H1 (cell line): ENCODE results near the gene TMEM63C. TPM values are rescaled to one million over a fixed set of nuclear protein-coding genes. Genes with fewer than 3 reads are reported as not detected.

Experiments
- CTCF ChIA-PET: fragments of 300-600 bp; sonication (Branson Sonifier 250); formaldehyde crosslinking; loops from one replicate; lab custom pipeline; 2021; ENCODE audit not compliant: partially characterized antibody; lab: Charles Lee
- POLR2A ChIA-PET: fragments of 300-600 bp; sonication (Branson Sonifier 250); formaldehyde crosslinking; loops from one replicate; lab custom pipeline; 2021; ENCODE audit warnings: inconsistent platforms; ENCODE audit not compliant: partially characterized antibody; lab: Charles Lee
- DNase-seq, 2 experiments: peaks; one replicate each; pipeline versions ENCODE4 v3.0.0 to v3.0.0-alpha.2; 2010 to 2022; ENCODE audit warnings: low spot score in 2 of 2, low read depth in 1 of 2, mixed read lengths in 1 of 2
- FAIRE-seq: peaks from 2 replicates; lab custom pipeline; 2011; peaks lifted over from hg19 to GRCh38; lab: Jason Lieb, UNC
- H2AFZ ChIP-seq: 2 replicates; pipeline ENCODE4 v1.8.1; 2012; ENCODE audit warnings: low read length, inconsistent platforms
- H2AK5ac ChIP-seq: 2 replicates; pipeline ENCODE4 v1.6.1; 2013; ENCODE audit warnings: low read depth, low read length
- H2BK120ac ChIP-seq: replicated peaks from 2 replicates; pipeline ENCODE3; 2013; ENCODE audit warnings: low read depth, low read length, inconsistent platforms
- H2BK12ac ChIP-seq: 2 replicates; pipeline ENCODE4 v1.6.1; 2013; ENCODE audit warnings: low read depth, low read length
- H2BK15ac ChIP-seq: 2 replicates; pipeline ENCODE4 v1.6.1; 2013; ENCODE audit warnings: low read length
- H2BK20ac ChIP-seq: 2 replicates; pipeline ENCODE4 v1.6.1; 2013; ENCODE audit warnings: low read length
- H2BK5ac ChIP-seq: 2 replicates; pipeline ENCODE4 v1.6.1; 2013; ENCODE audit warnings: low read depth, low read length
- H3K14ac ChIP-seq: 2 replicates; pipeline ENCODE4 v1.6.1; 2013; ENCODE audit warnings: inconsistent platforms; ENCODE audit not compliant: insufficient read length
- H3K18ac ChIP-seq: 2 replicates; pipeline ENCODE4 v1.6.1; 2013; ENCODE audit warnings: low read length; ENCODE audit errors: extremely low read depth
- H3K23ac ChIP-seq: 2 replicates; pipeline ENCODE4 v1.6.1; 2013; ENCODE audit warnings: inconsistent platforms; ENCODE audit not compliant: insufficient read length
- H3K23me2 ChIP-seq: 2 replicates; pipeline ENCODE4 v1.6.1; 2013; ENCODE audit warnings: low read depth, low read length
- H3K27ac ChIP-seq: 2 replicates; pipeline ENCODE4 v1.6.1; 2011; ENCODE audit warnings: low read depth, low read length, inconsistent platforms
- H3K27me3 ChIP-seq, 4 experiments: replicated peaks in 1 of 4; 1 replicate in 1 of 4; 2 replicates in 3 of 4; pipeline versions ENCODE4 v1.6.1 to v1.8.1; 2011 to 2013; ENCODE audit warnings: low read length in 3 of 4, mild to moderate bottlenecking in 3 of 4, inconsistent platforms in 2 of 4, mixed read lengths in 2 of 4, moderate library complexity in 1 of 4; ENCODE audit not compliant: control insufficient read depth in 3 of 4, insufficient read depth in 3 of 4; ENCODE audit errors: extremely low read depth in 1 of 4
- H3K36me3 ChIP-seq, 4 experiments: 2 replicates each; pipeline versions ENCODE4 v1.6.1 to v1.8.1; 2011 to 2013; ENCODE audit warnings: mild to moderate bottlenecking in 4 of 4, low read length in 3 of 4, moderate library complexity in 2 of 4, control low read depth in 1 of 4, inconsistent platforms in 1 of 4; ENCODE audit not compliant: insufficient read depth in 4 of 4, control insufficient read depth in 2 of 4
- H3K4ac ChIP-seq: replicated peaks from 2 replicates; pipeline ENCODE3; 2013; ENCODE audit warnings: low read length, low read depth, mixed read lengths, inconsistent platforms; ENCODE audit not compliant: insufficient read length
- H3K4me1 ChIP-seq, 4 experiments: replicated peaks in 1 of 4; 1 replicate in 1 of 4; 2 replicates in 3 of 4; pipeline versions ENCODE4 v1.6.1 to v1.8.1; 2011 to 2013; ENCODE audit warnings: low read length in 3 of 4, inconsistent platforms in 2 of 4, mixed read lengths in 1 of 4; ENCODE audit not compliant: insufficient read depth in 4 of 4, control insufficient read depth in 3 of 4
- H3K4me2 ChIP-seq, 2 experiments: 2 replicates each; pipeline versions ENCODE4 v1.6.1 to v1.8.1; 2011 to 2013; ENCODE audit warnings: low read depth in 2 of 2, low read length in 2 of 2, control low read depth in 1 of 2, inconsistent platforms in 1 of 2, mild to moderate bottlenecking in 1 of 2; ENCODE audit not compliant: insufficient read depth in 1 of 2
- H3K4me3 ChIP-seq, 4 experiments: fragments of 200-600, 300-600 bp in 1 of 4; sonication (generic), shearing (Covaris generic), sonication (Bioruptor Twin) in 1 of 4; 2 replicates each; pipeline versions ENCODE4 v1.5.1 to v1.8.1; 2011 to 2016; ENCODE audit warnings: low read length in 4 of 4, low read depth in 3 of 4, control low read depth in 2 of 4, inconsistent platforms in 2 of 4, mild to moderate bottlenecking in 2 of 4, mixed read lengths in 1 of 4, moderate library complexity in 1 of 4; ENCODE audit not compliant: insufficient read depth in 2 of 4; ENCODE audit errors: extremely low read depth in 1 of 4
- H3K56ac ChIP-seq: replicated peaks from 2 replicates; pipeline ENCODE3; 2013; ENCODE audit warnings: low read depth, mild to moderate bottlenecking, mixed read lengths, low read length, inconsistent platforms; ENCODE audit not compliant: insufficient read length
- H3K79me1 ChIP-seq: 2 replicates; pipeline ENCODE4 v1.6.1; 2013; ENCODE audit warnings: low read depth, low read length, control low read depth
- H3K79me2 ChIP-seq, 2 experiments: 2 replicates each; pipeline versions ENCODE4 v1.6.1 to v1.8.1; 2012 to 2013; ENCODE audit warnings: low read length in 2 of 2, mild to moderate bottlenecking in 2 of 2, inconsistent platforms in 1 of 2; ENCODE audit not compliant: insufficient read depth in 2 of 2, control insufficient read depth in 1 of 2
- H3K9ac ChIP-seq, 4 experiments: replicated peaks in 1 of 4; 1 replicate in 1 of 4; 2 replicates in 3 of 4; pipeline versions ENCODE4 v1.6.1 to v1.8.1; 2011 to 2013; ENCODE audit warnings: low read depth in 3 of 4, low read length in 3 of 4, control low read depth in 2 of 4, mild to moderate bottlenecking in 2 of 4, moderate library complexity in 2 of 4, inconsistent platforms in 1 of 4; ENCODE audit errors: extremely low read depth in 1 of 4
- H3K9me3 ChIP-seq, 2 experiments: 2 replicates each; pipeline versions ENCODE4 v1.6.1 to v1.8.1; 2012 to 2013; ENCODE audit warnings: mild to moderate bottlenecking in 2 of 2, moderate library complexity in 2 of 2, control low read depth in 1 of 2, inconsistent platforms in 1 of 2, low read depth in 1 of 2, low read length in 1 of 2, mixed read lengths in 1 of 2; ENCODE audit not compliant: insufficient read depth in 2 of 2
- H4K20me1 ChIP-seq, 2 experiments: replicated peaks in 1 of 2; 2 replicates each; pipeline versions ENCODE3 to v1.8.1; 2011 to 2013; ENCODE audit warnings: inconsistent platforms in 2 of 2, low read length in 2 of 2, mild to moderate bottlenecking in 1 of 2; ENCODE audit not compliant: insufficient read depth in 2 of 2, control insufficient read depth in 1 of 2
- H4K5ac ChIP-seq: 2 replicates; pipeline ENCODE4 v1.6.1; 2013; ENCODE audit warnings: low read length, low read depth, mixed read lengths, inconsistent platforms; ENCODE audit not compliant: insufficient read length
- H4K8ac ChIP-seq: 2 replicates; pipeline ENCODE4 v1.8.0; 2013; ENCODE audit warnings: mild to moderate bottlenecking, moderate library complexity, low read length, inconsistent platforms; ENCODE audit not compliant: insufficient read depth; ENCODE audit errors: extremely low read depth
- H4K91ac ChIP-seq: replicated peaks from 2 replicates; pipeline ENCODE3; 2013; ENCODE audit warnings: low read length, mixed read lengths, inconsistent platforms; ENCODE audit not compliant: insufficient read length
- ASH2L ChIP-seq: fragments of 200-600, 300-600 bp; sonication (generic); IDR thresholded peaks from one replicate; pipeline ENCODE4 v1.7.1; 2017; ENCODE audit warnings: low read length
- GABPA ChIP-seq: IDR thresholded peaks from 2 replicates; pipeline ENCODE4 v1.6.1; 2011; ENCODE audit warnings: mild to moderate bottlenecking, low read length, moderate library complexity, borderline replicate concordance; ENCODE audit not compliant: insufficient read depth
- HDAC2 ChIP-seq, 2 experiments: fragments of 300-600 bp in 1 of 2; sonication (generic) in 1 of 2; IDR thresholded peaks; 2 replicates each; pipeline ENCODE4 v1.6.1; 2011 to 2012; ENCODE audit warnings: low read depth in 2 of 2, low read length in 2 of 2, mild to moderate bottlenecking in 2 of 2, moderate library complexity in 2 of 2, borderline replicate concordance in 1 of 2, inconsistent platforms in 1 of 2
- KDM4A ChIP-seq: IDR thresholded peaks from one replicate; pipeline ENCODE4 v1.7.1; 2012; ENCODE audit warnings: low read depth, mild to moderate bottlenecking, moderate library complexity, low read length, inconsistent platforms; ENCODE audit not compliant: severe bottlenecking
- RBBP5 ChIP-seq: IDR thresholded peaks from 2 replicates; pipeline ENCODE4 v1.7.1; 2012; ENCODE audit warnings: low read depth, mild to moderate bottlenecking, inconsistent platforms, low read length, moderate library complexity, borderline replicate concordance
- SUZ12 ChIP-seq: fragments of 200-600 bp; sonication (generic); IDR thresholded peaks from 2 replicates; pipeline ENCODE4 v1.6.1; 2012; ENCODE audit warnings: mild to moderate bottlenecking, inconsistent platforms, low read length, moderate library complexity, mixed read lengths
- TAF1 ChIP-seq: IDR thresholded peaks from 2 replicates; pipeline ENCODE4 v1.6.1; 2011; ENCODE audit warnings: mild to moderate bottlenecking, low read depth, low read length
- TAF7 ChIP-seq: optimal IDR thresholded peaks from 2 replicates; pipeline ENCODE3; 2011; ENCODE audit warnings: low read depth, mild to moderate bottlenecking, inconsistent platforms, low read length, moderate library complexity, borderline replicate concordance
- WGBS, 2 experiments: shearing (Covaris generic) in 1 of 2; methylation state at CpG; one replicate each; pipeline versions ENCODE4 v1.1.6 to v1.1.7; 2013 to 2015; ENCODE audit warnings: low lambda C conversion rate in 2 of 2, mixed read lengths in 2 of 2, inconsistent platforms in 1 of 2, low coverage in 1 of 2, missing lambda C conversion rate in 1 of 2; ENCODE audit not compliant: insufficient replicate concordance in 2 of 2, insufficient coverage in 1 of 2, insufficient read length in 1 of 2; ENCODE audit errors: extremely low coverage in 1 of 2, missing lambda C conversion rate in 1 of 2; 5-methylcytosine and 5-hydroxymethylcytosine counted together
- polyA plus RNA-seq, 7 experiments: library from polyadenylated mRNA; depleted of rRNA in 3 of 7; stranded (reverse) in 5 of 7; unstranded in 2 of 7; fragments of >200 nt in 5 of 7; fragments of 200-250 nt in 2 of 7; gene quantifications; 1 replicate in 5 of 7; 2 replicates in 1 of 7; 4 replicates in 1 of 7; pipeline versions ENCODE4 v1.2.1 to v1.2.3, GENCODE V29; 2011 to 2013; ENCODE audit warnings: missing spikeins in 2 of 7, mixed read lengths in 2 of 7
- total RNA-seq: library from RNA; stranded (reverse); fragmentation: NEBNext Ultra II Directional; extraction: Animal tissue kit (Norgen Biotek cat#: 25700); gene quantifications from 2 replicates; pipeline ENCODE4 v1.2.1, GENCODE V29; 2021

Gene TMEM63C
- total and polyA plus RNA-seq, 2 of the 8 experiments (the other 6 are each of a cell fraction or from before 2014, with no cell fraction given): 3.0 to 7.6 TPM

DNA sequence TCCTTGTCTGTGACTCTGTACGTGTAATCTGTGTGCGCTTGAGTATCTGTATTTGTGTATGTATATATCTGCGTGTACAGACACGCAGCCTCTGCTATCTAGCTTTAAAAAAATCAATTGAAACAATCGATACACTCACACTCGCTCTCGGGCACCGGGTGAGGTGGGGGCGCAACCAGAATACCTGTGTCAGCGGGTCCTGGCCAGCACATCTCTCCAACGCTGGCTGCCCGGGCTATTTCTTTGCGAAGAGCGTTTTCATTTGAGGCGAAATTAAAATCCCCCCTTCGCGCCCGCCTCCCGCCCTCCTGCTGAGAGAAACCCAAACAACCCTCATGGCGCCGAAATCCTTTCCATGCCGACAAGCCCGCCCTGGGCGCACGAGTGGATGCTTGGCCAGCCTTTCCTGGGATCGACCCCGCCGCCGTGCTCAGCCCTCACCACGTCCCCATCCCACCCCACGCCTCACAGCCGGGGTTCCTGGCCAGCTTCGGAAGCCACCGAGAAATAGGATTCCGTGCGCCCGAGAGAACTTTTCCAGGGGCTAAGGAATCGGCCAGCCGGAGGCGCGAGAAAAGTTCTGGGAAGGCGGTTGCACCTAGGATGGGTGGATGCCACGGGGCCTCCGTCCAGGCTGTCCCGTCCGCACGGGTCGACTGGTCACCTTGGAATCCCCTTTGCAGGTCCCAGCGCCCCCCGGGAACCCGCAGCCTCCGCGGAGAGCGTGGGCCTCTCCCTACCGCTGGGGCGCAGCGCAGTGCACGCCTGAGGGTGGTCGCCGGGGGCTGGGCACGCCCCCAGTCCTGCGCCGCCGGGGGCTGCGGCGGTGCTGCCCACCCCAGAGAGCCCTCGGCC, 41.0 kb upstream of the TMEM63C start:
- Histone ChIP-seq H3K23me2 (peaks cover 20% of the 10 kb centered on the region), H3K27ac (no peak overlapping the region), H3K56ac (no peak overlapping the region), H3K23ac (peak overlapping the region; percentile 19), H3K4me3 (peak overlapping the region; percentile 69 to 79 (median 78)), H3K4ac (peak overlapping the region; percentile 22), H3K27me3 (peaks cover 0 to 4% (median 2%) of the 10 kb centered on the region in 4 experiments; a peak in 3 of 7 replicates), H2BK20ac (no peak overlapping the region), H2BK15ac (peak overlapping the region; percentile 66; the same call in 1 of the 2 replicates), H3K18ac (peak overlapping the region; percentile 88), H3K79me1 (0 out of 2 replicates have a peak, but pooled peaks cover 4% of the 10 kb centered on the region), H4K20me1 (peaks cover 3 to 7% of the 10 kb centered on the region in 2 experiments), H3K4me2 (peak overlapping the region; percentile 100), H2AFZ (0 out of 2 replicates have a peak overlapping the region, but pooled peaks have one; percentile 14), H3K36me3 (peaks cover 0 to 22% (median 6%) of the 10 kb centered on the region in 4 experiments; a peak in 5 of 8 replicates), H4K8ac (peak overlapping the region; percentile 35), H2BK120ac (peak overlapping the region; percentile 58), H3K9ac (peak overlapping the region; percentile 20 to 68 (median 38); a peak in 6 of 7 replicates), H2AK5ac (peak overlapping the region; percentile 44; the same call in 1 of the 2 replicates), H2BK5ac (0 out of 2 replicates have a peak overlapping the region, but pooled peaks have one; percentile 35), H3K9me3 (no peaks in the 10 kb centered on the region), H2BK12ac (peak overlapping the region; percentile 77; the same call in 1 of the 2 replicates), H4K91ac (peak overlapping the region; percentile 28), H4K5ac (peak overlapping the region; percentile 25), H3K14ac (no peak overlapping the region), H3K4me1 (peaks cover 12 to 43% (median 23%) of the 10 kb centered on the region in 4 experiments), H3K79me2 (peaks cover 0 to 8% of the 10 kb centered on the region in 2 experiments; a peak in 1 of 4 replicates)
- DNase-seq (no peak), FAIRE-seq (no peak)
- WGBS, 2 experiments: 2% methylated on average over 54 of the region's 67 CpGs; no CpG with 5 or more reads in 1 of the 2 experiments
- CTCF ChIA-PET: interaction anchor here (0.6 to 52.5 kb wide), 24 partner anchors 11 to 265 kb away, joined by 3 to 1490 read pairs (median 5); partner anchors contain the start of gene CIPC
- POLR2A ChIA-PET: interaction anchor here (1.0 to 2.2 kb wide), 4 partner anchors 19 to 48 kb away, joined by 3 to 8 read pairs (median 5); no protein-coding TSS in a partner anchor
- TF ChIP-seq RBBP5 (peak; percentile 57; the same call in 1 of the 2 replicates), HDAC2 (IDR thresholded peaks at IDR 0.05; ENCODE audit: borderline replicate concordance in 1 of 2, low read depth in 2 of 2, low read length in 2 of 2) (peak in 1 of 2 experiments; percentile 1; a peak in 1 of 4 replicates), KDM4A (peak; percentile 31), GABPA (no peak), SUZ12 (peak; percentile 22; the same call in 1 of the 2 replicates), TAF1 (0 out of 2 replicates have a peak, but pooled peaks have one; percentile 3), TAF7 (peak; percentile 15), ASH2L (peak; percentile 68)
